Hepatocyte (in vitro differentiated cells): ENCODE data around the gene XPO1. TPM values are rescaled to one million over a fixed set of nuclear protein-coding genes. Genes with fewer than 3 reads are reported as not detected.

ENCODE experiments used
- DNase-seq: peaks from one replicate; pipeline ENCODE4 v3.0.0-alpha.2; 2016; ENCODE audit warnings: low spot score
- H2AFZ ChIP-seq: fragments of 200-600 bp; sonication (generic); 2 replicates; pipeline ENCODE4 v1.6.0; 2016; ENCODE audit warnings: antibody characterized with exemption, mild to moderate bottlenecking
- H3K27ac ChIP-seq: fragments of 200-600 bp; sonication (generic); 2 replicates; pipeline ENCODE4 v1.5.1; 2016; ENCODE audit warnings: mild to moderate bottlenecking
- H3K27me3 ChIP-seq: fragments of 200-600 bp; sonication (generic); 2 replicates; pipeline ENCODE4 v1.6.1; 2016
- H3K36me3 ChIP-seq: fragments of 200-600 bp; sonication (generic); replicated peaks from 2 replicates; pipeline ENCODE4 v1.5.1; 2016; ENCODE audit warnings: low read depth; ENCODE audit not compliant: insufficient read depth
- H3K4me1 ChIP-seq: fragments of 200-600 bp; sonication (generic); 2 replicates; pipeline ENCODE4 v1.5.1; 2016; ENCODE audit warnings: mild to moderate bottlenecking, moderate library complexity; ENCODE audit not compliant: insufficient read depth
- H3K4me2 ChIP-seq: fragments of 200-600 bp; sonication (generic); 2 replicates; pipeline ENCODE4 v1.6.0; 2016
- H3K4me3 ChIP-seq: fragments of 200-600 bp; sonication (generic); 2 replicates; pipeline ENCODE4 v1.5.1; 2016; ENCODE audit warnings: mild to moderate bottlenecking
- H3K79me2 ChIP-seq: fragments of 200-600 bp; sonication (generic); 2 replicates; pipeline ENCODE4 v1.6.0; 2017; ENCODE audit warnings: mild to moderate bottlenecking
- H3K9me2 ChIP-seq: fragments of 200-600 bp; sonication (generic); replicated peaks from 2 replicates; pipeline ENCODE4 v1.6.0; 2017; ENCODE audit warnings: mild to moderate bottlenecking; ENCODE audit not compliant: insufficient read depth
- H3K9me3 ChIP-seq: fragments of 200-600 bp; sonication (generic); 2 replicates; pipeline ENCODE4 v1.5.1; 2016; ENCODE audit warnings: low read depth, mild to moderate bottlenecking
- H4K20me1 ChIP-seq: fragments of 200-600 bp; sonication (generic); 2 replicates; pipeline ENCODE4 v1.6.0; 2016; ENCODE audit warnings: mild to moderate bottlenecking; ENCODE audit not compliant: insufficient read depth, poor library complexity, severe bottlenecking
- CTCF ChIP-seq: fragments of 200-600 bp; sonication (generic); IDR thresholded peaks from 2 replicates; pipeline ENCODE4 v1.5.1; 2016; ENCODE audit warnings: antibody characterized with exemption, mild to moderate bottlenecking; ENCODE audit not compliant: poor library complexity
- EZH2 ChIP-seq: fragments of 200-600 bp; sonication (generic); IDR thresholded peaks from 2 replicates; pipeline ENCODE4 v1.6.1; 2016; ENCODE audit warnings: antibody characterized with exemption, mild to moderate bottlenecking, borderline replicate concordance
- EZH2phosphoT487 ChIP-seq: fragments of 200-600 bp; sonication (generic); IDR thresholded peaks from one replicate; pipeline ENCODE4 v1.6.1; 2018; ENCODE audit warnings: antibody characterized with exemption, mild to moderate bottlenecking, low read depth, moderate library complexity; ENCODE audit not compliant: unreplicated experiment, severe bottlenecking
- WGBS: methylation state at CpG from one replicate; pipeline ENCODE4 v1.1.6; 2016; ENCODE audit warnings: low lambda C conversion rate; ENCODE audit errors: missing lambda C conversion rate; 5-methylcytosine and 5-hydroxymethylcytosine counted together
- polyA plus RNA-seq: library from polyadenylated mRNA; unstranded; fragments of >200 nt; fragmentation: Nextera tagmentation; extraction: Ambion mirVana; gene quantifications from 2 replicates; pipeline ENCODE4 v1.2.1, GENCODE V29; 2016
- total RNA-seq: library from RNA; depleted of rRNA; stranded (reverse); fragments of >200 nt; gene quantifications from 2 replicates; pipeline ENCODE4 v1.2.3, GENCODE V29; 2014

Gene XPO1
- total and polyA plus RNA-seq, 2 experiments from 2014 or later: 44.1 to 151 TPM

GRCh38 chr2:61438670-61439069 is 99.5 kb downstream of the XPO1 start:
- TF ChIP-seq EZH2phosphoT487 (no peak), CTCF (no peak), EZH2 (no peak)
- H3K4me3 ChIP-seq: no peak overlapping the region
- no peak overlapping the region for H3K4me2 ChIP-seq
- no peak overlapping the region for H3K27ac ChIP-seq
- peaks cover 100% of the 10 kb centered on the region for H3K79me2 ChIP-seq
- no peaks in the 10 kb centered on the region for H3K36me3 ChIP-seq
- no peak overlapping the region for H2AFZ ChIP-seq
- H3K27me3 ChIP-seq: no peaks in the 10 kb centered on the region
- H3K4me1 ChIP-seq: peaks cover 3% of the 10 kb centered on the region
- peaks cover 86% of the 10 kb centered on the region for H4K20me1 ChIP-seq
- H3K9me2 ChIP-seq: no peaks in the 10 kb centered on the region
- H3K9me3 ChIP-seq: peaks cover 4% of the 10 kb centered on the region
- no peak for DNase-seq

GRCh38 chr2:61437170-61437569 is 101.0 kb downstream of the XPO1 start:
- peaks cover 15% of the 10 kb centered on the region for H3K4me1 ChIP-seq

GRCh38 chr2:61436092-61436491 is 102.1 kb downstream of the XPO1 start:
- H4K20me1 ChIP-seq: peaks cover 88% of the 10 kb centered on the region
- no peaks in the 10 kb centered on the region for H3K36me3 ChIP-seq
- H3K4me1 ChIP-seq: peaks cover 15% of the 10 kb centered on the region
- H3K9me2 ChIP-seq: no peaks in the 10 kb centered on the region
- 93% methylated on average over 2 of the region's 2 CpGs for WGBS
- H2AFZ ChIP-seq: no peak overlapping the region
- H3K27me3 ChIP-seq: no peaks in the 10 kb centered on the region
- DNase-seq: no peak
- no peak overlapping the region for H3K4me3 ChIP-seq
- TF ChIP-seq EZH2 (no peak), CTCF (no peak), EZH2phosphoT487 (no peak)
- no peak overlapping the region for H3K4me2 ChIP-seq
- H3K27ac ChIP-seq: no peak overlapping the region
- H3K79me2 ChIP-seq: peaks cover 100% of the 10 kb centered on the region
- H3K9me3 ChIP-seq: peaks cover 4% of the 10 kb centered on the region

More at GRCh38 chr2:61437170-61437569, 101.0 kb downstream of the XPO1 start:
- Histone ChIP-seq H2AFZ (no peak overlapping the region), H3K4me3 (no peak overlapping the region), H4K20me1 (peaks cover 88% of the 10 kb centered on the region), H3K79me2 (peaks cover 100% of the 10 kb centered on the region), H3K27ac (no peak overlapping the region), H3K9me2 (no peaks in the 10 kb centered on the region), H3K4me2 (no peak overlapping the region), H3K9me3 (peaks cover 4% of the 10 kb centered on the region), H3K27me3 (no peaks in the 10 kb centered on the region), H3K36me3 (no peaks in the 10 kb centered on the region)
- TF ChIP-seq EZH2phosphoT487: no peak
- TF ChIP-seq EZH2: no peak
- TF ChIP-seq CTCF: no peak
- DNase-seq: no peak
- WGBS: over 99% methylated on average over 4 of the region's 4 CpGs

GRCh38 chr2:61435291-61435690 is 102.9 kb downstream of the XPO1 start:
- no peak for TF ChIP-seq CTCF
- no peak for TF ChIP-seq EZH2phosphoT487
- no peak for TF ChIP-seq EZH2
- WGBS: 91% methylated on average over 1 of the region's 1 CpG
- H3K4me3 ChIP-seq: no peak overlapping the region
- H3K27ac ChIP-seq: no peak overlapping the region
- peaks cover 100% of the 10 kb centered on the region for H3K79me2 ChIP-seq
- peaks cover 15% of the 10 kb centered on the region for H3K4me1 ChIP-seq
- DNase-seq: no peak
- no peak overlapping the region for H3K4me2 ChIP-seq
- peaks cover 4% of the 10 kb centered on the region for H3K9me3 ChIP-seq
- no peaks in the 10 kb centered on the region for H3K36me3 ChIP-seq
- H3K9me2 ChIP-seq: no peaks in the 10 kb centered on the region
- peaks cover 88% of the 10 kb centered on the region for H4K20me1 ChIP-seq
- H3K27me3 ChIP-seq: no peaks in the 10 kb centered on the region
- H2AFZ ChIP-seq: no peak overlapping the region
